ENCODE data around the gene IRF2BP1. TPM values are rescaled to one million over a fixed set of nuclear protein-coding genes. Genes with fewer than 3 reads are reported as not detected.

Gene IRF2BP1
- total and polyA plus RNA-seq, 2 of the 13 experiments (the other 11 are each of a cell fraction or from before 2014, with no cell fraction given): 4.3 to 14.3 TPM

GRCh38 chr19:45878043-45878794, 7.7 kb downstream of the IRF2BP1 start (continued):
- TF ChIP-seq, protein P1, sequence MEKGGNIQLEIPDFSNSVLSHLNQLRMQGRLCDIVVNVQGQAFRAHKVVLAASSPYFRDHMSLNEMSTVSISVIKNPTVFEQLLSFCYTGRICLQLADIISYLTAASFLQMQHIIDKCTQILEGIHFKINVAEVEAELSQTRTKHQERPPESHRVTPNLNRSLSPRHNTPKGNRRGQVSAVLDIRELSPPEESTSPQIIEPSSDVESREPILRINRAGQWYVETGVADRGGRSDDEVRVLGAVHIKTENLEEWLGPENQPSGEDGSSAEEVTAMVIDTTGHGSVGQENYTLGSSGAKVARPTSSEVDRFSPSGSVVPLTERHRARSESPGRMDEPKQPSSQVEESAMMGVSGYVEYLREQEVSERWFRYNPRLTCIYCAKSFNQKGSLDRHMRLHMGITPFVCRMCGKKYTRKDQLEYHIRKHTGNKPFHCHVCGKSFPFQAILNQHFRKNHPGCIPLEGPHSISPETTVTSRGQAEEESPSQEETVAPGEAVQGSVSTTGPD (CRISPR knock-in tag; IDR thresholded peaks at IDR 0.05): no peak
- TF ChIP-seq CEBPG (CRISPR knock-in tag; IDR thresholded peaks at IDR 0.05): peak; percentile 27; the same call in 1 of the 2 replicates
- TF ChIP-seq ZBTB38 (CRISPR knock-in tag; IDR thresholded peaks at IDR 0.05): no peak
- TF ChIP-seq KLF12 (CRISPR knock-in tag; IDR thresholded peaks at IDR 0.05; ENCODE audit: borderline replicate concordance): no peak
- no peak; the same call in 1 of the 2 replicates for TF ChIP-seq TAF1 (CRISPR knock-in tag; IDR thresholded peaks at IDR 0.05)
- TF ChIP-seq MTA3 (CRISPR knock-in tag; IDR thresholded peaks at IDR 0.05): no peak
- TF ChIP-seq RFX3 (CRISPR knock-in tag; IDR thresholded peaks at IDR 0.05): no peak
- peak; percentile 42 for TF ChIP-seq ZMYM3 (CRISPR knock-in tag; IDR thresholded peaks at IDR 0.05)
- TF ChIP-seq ZFP36 (IDR thresholded peaks at IDR 0.05; ENCODE audit: borderline replicate concordance, low read depth, low read length, partially characterized antibody): no peak
- TF ChIP-seq PAXIP1 (CRISPR knock-in tag; conservative IDR thresholded peaks at IDR 0.05): peak; percentile 66
- TF ChIP-seq, protein P2, sequence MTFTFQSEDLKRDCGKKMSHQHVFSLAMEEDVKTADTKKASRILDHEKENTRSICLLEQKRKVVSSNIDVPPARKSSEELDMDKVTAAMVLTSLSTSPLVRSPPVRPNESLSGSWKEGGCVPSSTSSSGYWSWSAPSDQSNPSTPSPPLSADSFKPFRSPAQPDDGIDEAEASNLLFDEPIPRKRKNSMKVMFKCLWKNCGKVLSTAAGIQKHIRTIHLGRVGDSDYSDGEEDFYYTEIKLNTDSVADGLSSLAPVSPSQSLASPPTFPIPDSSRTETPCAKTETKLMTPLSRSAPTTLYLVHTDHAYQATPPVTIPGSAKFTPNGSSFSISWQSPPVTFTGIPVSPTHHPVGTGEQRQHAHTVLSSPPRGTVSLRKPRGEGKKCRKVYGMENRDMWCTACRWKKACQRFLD (CRISPR knock-in tag; IDR thresholded peaks at IDR 0.05; ENCODE audit: borderline replicate concordance): no peak
- TF ChIP-seq SRY (CRISPR knock-in tag; IDR thresholded peaks at IDR 0.05): no peak
- TF ChIP-seq, protein P3, sequence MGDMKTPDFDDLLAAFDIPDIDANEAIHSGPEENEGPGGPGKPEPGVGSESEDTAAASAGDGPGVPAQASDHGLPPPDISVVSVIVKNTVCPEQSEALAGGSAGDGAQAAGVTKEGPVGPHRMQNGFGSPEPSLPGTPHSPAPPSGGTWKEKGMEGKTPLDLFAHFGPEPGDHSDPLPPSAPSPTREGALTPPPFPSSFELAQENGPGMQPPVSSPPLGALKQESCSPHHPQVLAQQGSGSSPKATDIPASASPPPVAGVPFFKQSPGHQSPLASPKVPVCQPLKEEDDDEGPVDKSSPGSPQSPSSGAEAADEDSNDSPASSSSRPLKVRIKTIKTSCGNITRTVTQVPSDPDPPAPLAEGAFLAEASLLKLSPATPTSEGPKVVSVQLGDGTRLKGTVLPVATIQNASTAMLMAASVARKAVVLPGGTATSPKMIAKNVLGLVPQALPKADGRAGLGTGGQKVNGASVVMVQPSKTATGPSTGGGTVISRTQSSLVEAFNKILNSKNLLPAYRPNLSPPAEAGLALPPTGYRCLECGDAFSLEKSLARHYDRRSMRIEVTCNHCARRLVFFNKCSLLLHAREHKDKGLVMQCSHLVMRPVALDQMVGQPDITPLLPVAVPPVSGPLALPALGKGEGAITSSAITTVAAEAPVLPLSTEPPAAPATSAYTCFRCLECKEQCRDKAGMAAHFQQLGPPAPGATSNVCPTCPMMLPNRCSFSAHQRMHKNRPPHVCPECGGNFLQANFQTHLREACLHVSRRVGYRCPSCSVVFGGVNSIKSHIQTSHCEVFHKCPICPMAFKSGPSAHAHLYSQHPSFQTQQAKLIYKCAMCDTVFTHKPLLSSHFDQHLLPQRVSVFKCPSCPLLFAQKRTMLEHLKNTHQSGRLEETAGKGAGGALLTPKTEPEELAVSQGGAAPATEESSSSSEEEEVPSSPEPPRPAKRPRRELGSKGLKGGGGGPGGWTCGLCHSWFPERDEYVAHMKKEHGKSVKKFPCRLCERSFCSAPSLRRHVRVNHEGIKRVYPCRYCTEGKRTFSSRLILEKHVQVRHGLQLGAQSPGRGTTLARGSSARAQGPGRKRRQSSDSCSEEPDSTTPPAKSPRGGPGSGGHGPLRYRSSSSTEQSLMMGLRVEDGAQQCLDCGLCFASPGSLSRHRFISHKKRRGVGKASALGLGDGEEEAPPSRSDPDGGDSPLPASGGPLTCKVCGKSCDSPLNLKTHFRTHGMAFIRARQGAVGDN (CRISPR knock-in tag; IDR thresholded peaks at IDR 0.05): peak; percentile 86
- no peak for TF ChIP-seq THAP8 (CRISPR knock-in tag; IDR thresholded peaks at IDR 0.05; ENCODE audit: borderline replicate concordance)
- TF ChIP-seq ZNF615 (CRISPR knock-in tag; IDR thresholded peaks at IDR 0.05; ENCODE audit: borderline replicate concordance): no peak
- TF ChIP-seq RXRB (CRISPR knock-in tag; IDR thresholded peaks at IDR 0.05; ENCODE audit: borderline replicate concordance): peak; percentile 53
- TF ChIP-seq SETDB1 (CRISPR knock-in tag; IDR thresholded peaks at IDR 0.05; ENCODE audit: borderline replicate concordance): no peak
- no peak for TF ChIP-seq CBX2 (IDR thresholded peaks at IDR 0.05; ENCODE audit: low read depth, low read length)
- no peak for TF ChIP-seq CBX2 (CRISPR knock-in tag; IDR thresholded peaks at IDR 0.05; ENCODE audit: low read depth)

Measured in HepG2 (cell line).